Activated CD4-positive, alpha-beta memory T cell treated with anti-CD3 and anti-CD28 coated beads, Interleukin-2, amount 10 ng/mL, durations not matched to agents 7 days and 5 days (primary cell): ENCODE measurements around the gene CEP57L1. TPM values are rescaled to one million over a fixed set of nuclear protein-coding genes. Genes with fewer than 3 reads are reported as not detected.
"Not testable (repeated sequence)": the region's sequence is repeated elsewhere in the genome, so short reads cannot be mapped to it uniquely, and the experiment has no call there.

Experiments
- CTCF ChIA-PET: fragments of 350-600 bp; sonication (Branson Sonifier 250); formaldehyde crosslinking; loops from one replicate; lab custom pipeline; 2021; ENCODE audit warnings: antibody characterized with exemption, inconsistent platforms; lab: Charles Lee
- POLR2A ChIA-PET: fragments of 350-600 bp; sonication (Branson Sonifier 250); formaldehyde crosslinking; loops from one replicate; lab custom pipeline; 2021; ENCODE audit warnings: antibody characterized with exemption; lab: Charles Lee
- DNase-seq: peaks from one replicate; pipeline ENCODE4 v3.0.0-alpha.2; 2020
- H3K27ac Mint-ChIP-seq: one replicate; pipeline ENCODE4 v1.8.0; 2021; ENCODE audit warnings: mild to moderate bottlenecking, mixed read lengths
- H3K27me3 Mint-ChIP-seq: one replicate; pipeline ENCODE4 v1.8.0; 2021; ENCODE audit warnings: mixed read lengths
- H3K36me3 Mint-ChIP-seq: one replicate; pipeline ENCODE4 v1.8.0; 2021; ENCODE audit warnings: low read depth, mixed read lengths
- H3K4me1 Mint-ChIP-seq: one replicate; pipeline ENCODE4 v1.8.0; 2021; ENCODE audit warnings: mixed read lengths
- H3K4me3 Mint-ChIP-seq: one replicate; pipeline ENCODE4 v1.8.0; 2021; ENCODE audit warnings: mild to moderate bottlenecking, mixed read lengths
- H3K9me3 Mint-ChIP-seq: one replicate; pipeline ENCODE4 v1.8.0; 2021; ENCODE audit warnings: mixed read lengths
- total RNA-seq, 2 experiments: library from RNA; stranded (reverse); gene quantifications; one replicate each; pipeline ENCODE4 v1.2.3, GENCODE V29; 2021

CEP57L1 gene
- total RNA-seq, 2 experiments from 2014 or later = 21.6 to 23.3 TPM

- H3K27me3 Mint-ChIP-seq = no peaks in the 10 kb centered on the region
- POLR2A ChIA-PET = no interaction called here
- no peak overlapping the region for H3K27ac Mint-ChIP-seq
- no peak overlapping the region for H3K4me3 Mint-ChIP-seq
- H3K9me3 Mint-ChIP-seq = no peaks in the 10 kb centered on the region
- peaks cover 14% of the 10 kb centered on the region for H3K4me1 Mint-ChIP-seq
- DNase-seq = no peak
- peaks cover 5% of the 10 kb centered on the region for H3K36me3 Mint-ChIP-seq
- CTCF ChIA-PET = no interaction called here
Observed at GRCh38 chr6:109118871-109119354, 23.6 kb downstream of the CEP57L1 start.

- Mint-ChIP-seq H3K27me3 (no peaks in the 10 kb centered on the region), H3K4me1 (peaks cover 14% of the 10 kb centered on the region), H3K9me3 (no peaks in the 10 kb centered on the region), H3K36me3 (peaks cover 7% of the 10 kb centered on the region), H3K27ac (no peak overlapping the region), H3K4me3 (no peak overlapping the region)
- DNase-seq = no peak
- POLR2A ChIA-PET = no interaction called here
- CTCF ChIA-PET = no interaction called here
Observed at GRCh38 chr6:109121411-109121810, 26.1 kb downstream of the CEP57L1 start.

DNA sequence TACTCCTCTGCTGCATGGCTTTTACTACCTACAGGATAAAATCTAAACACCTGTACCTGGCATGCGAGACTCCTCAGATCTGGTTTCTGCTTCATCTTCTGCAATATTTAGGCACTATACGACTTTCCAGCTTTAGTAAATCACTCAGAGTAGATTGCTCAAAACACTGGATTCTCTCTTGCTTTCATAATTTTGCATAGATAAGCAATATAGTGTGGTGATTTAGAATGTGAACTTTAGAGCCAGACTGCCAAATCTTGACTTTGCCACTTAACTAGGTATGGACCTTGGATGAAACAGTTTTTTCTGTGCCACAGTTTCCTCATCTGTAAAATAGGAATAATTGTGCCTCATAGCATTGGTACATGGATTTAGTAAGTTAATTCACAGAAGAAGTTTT is 28.9 kb downstream of the CEP57L1 start:
- no peak overlapping the region for H3K4me3 Mint-ChIP-seq
- no peaks in the 10 kb centered on the region for H3K27me3 Mint-ChIP-seq
- H3K36me3 Mint-ChIP-seq = peaks cover 8% of the 10 kb centered on the region
- no peak for DNase-seq
- no peaks in the 10 kb centered on the region for H3K9me3 Mint-ChIP-seq
- H3K27ac Mint-ChIP-seq = no peak overlapping the region
- CTCF ChIA-PET = no interaction called here
- POLR2A ChIA-PET = no interaction called here
- H3K4me1 Mint-ChIP-seq = peaks cover 14% of the 10 kb centered on the region

DNA sequence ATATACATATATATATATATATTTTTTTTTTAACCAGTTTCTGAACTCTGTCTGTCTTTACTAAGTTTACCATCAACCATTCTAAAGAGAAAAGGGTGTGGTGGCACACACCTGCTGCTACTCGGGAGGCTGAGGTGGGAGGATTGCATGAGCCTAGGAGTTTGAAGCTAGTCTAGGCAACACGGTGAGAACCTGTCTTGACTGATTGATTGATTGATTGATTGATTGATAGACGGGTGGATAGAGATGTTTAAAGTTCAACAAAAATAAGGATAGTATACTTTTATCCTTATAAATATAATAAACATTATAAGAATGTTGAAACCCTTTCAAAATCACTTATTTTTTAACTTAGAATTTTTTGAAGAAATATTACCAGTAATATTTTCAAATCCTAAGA is 30.2 kb downstream of the CEP57L1 start:
- CTCF ChIA-PET = interaction anchor here (0.6 to 1.4 kb wide), 2 partner anchors 57 to 268 kb away, joined by 3 to 10 read pairs; no protein-coding TSS in a partner anchor
- DNase-seq = no peak
- Mint-ChIP-seq H3K36me3 (peaks cover 15% of the 10 kb centered on the region), H3K27ac (no peak overlapping the region), H3K9me3 (no peaks in the 10 kb centered on the region), H3K27me3 (no peaks in the 10 kb centered on the region), H3K4me3 (no peak overlapping the region), H3K4me1 (peaks cover 9% of the 10 kb centered on the region)
- POLR2A ChIA-PET = interaction anchor here (0.6 kb wide), 1 partner anchor 20 kb away, joined by 3 read pairs; no protein-coding TSS in a partner anchor

GRCh38 chr6:109130065-109130464 is 34.8 kb downstream of the CEP57L1 start:
- ChIA-PET POLR2A (no interaction called here), CTCF (no interaction called here)
- peaks cover 3% of the 10 kb centered on the region for H3K4me1 Mint-ChIP-seq
- no peak overlapping the region for H3K27ac Mint-ChIP-seq
- no peaks in the 10 kb centered on the region for H3K27me3 Mint-ChIP-seq
- H3K9me3 Mint-ChIP-seq = peaks cover 2% of the 10 kb centered on the region
- no peak overlapping the region for H3K4me3 Mint-ChIP-seq
- peaks cover 17% of the 10 kb centered on the region for H3K36me3 Mint-ChIP-seq
- DNase-seq = no peak

DNA sequence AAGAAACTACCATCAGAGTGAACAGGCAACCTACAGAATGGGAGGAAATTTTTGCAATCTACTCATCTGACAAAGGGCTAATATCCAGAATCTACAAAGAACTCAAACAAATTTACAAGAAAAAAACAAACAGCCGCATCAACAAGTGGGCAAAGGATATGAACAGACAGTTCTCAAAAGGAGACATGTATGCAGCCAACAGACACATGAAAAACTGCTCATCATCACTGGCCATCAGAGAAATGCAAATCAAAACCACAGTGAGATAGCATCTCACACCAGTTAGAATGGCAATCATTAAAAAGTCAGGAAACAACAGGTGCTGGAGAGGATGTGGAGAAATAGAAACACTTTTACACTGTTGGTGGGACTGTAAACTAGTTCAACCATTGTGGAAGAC is 40.3 kb downstream of the CEP57L1 start:
- CTCF ChIA-PET, H3K4me1 Mint-ChIP-seq, DNase-seq, H3K4me3 Mint-ChIP-seq, H3K27ac Mint-ChIP-seq, H3K9me3 Mint-ChIP-seq, POLR2A ChIA-PET, H3K27me3 Mint-ChIP-seq: not testable (repeated sequence)
- peaks cover 13% of the 10 kb centered on the region for H3K36me3 Mint-ChIP-seq

DNA sequence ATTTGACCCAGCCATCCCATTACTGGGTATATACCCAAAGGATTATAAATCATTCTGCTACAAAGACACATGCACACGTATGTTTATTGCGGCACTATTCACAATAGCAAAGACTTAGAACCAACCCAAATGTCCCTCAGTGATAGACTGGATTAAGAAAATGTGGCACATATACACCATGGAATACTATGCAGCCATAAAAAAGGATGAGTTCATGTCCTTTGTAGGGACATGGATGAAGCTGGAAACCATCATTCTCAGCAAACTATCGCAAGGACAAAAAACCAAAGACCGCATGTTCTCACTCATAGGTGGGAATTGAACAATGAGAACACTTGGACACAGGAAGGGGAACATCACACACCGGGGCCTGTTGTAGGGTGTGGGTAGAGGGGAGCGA is 40.7 kb downstream of the CEP57L1 start:
- POLR2A ChIA-PET, H3K4me3 Mint-ChIP-seq, H3K27ac Mint-ChIP-seq, H3K4me1 Mint-ChIP-seq, CTCF ChIA-PET, H3K9me3 Mint-ChIP-seq, DNase-seq, H3K27me3 Mint-ChIP-seq: not testable (repeated sequence)
- peaks cover 11% of the 10 kb centered on the region for H3K36me3 Mint-ChIP-seq

DNA sequence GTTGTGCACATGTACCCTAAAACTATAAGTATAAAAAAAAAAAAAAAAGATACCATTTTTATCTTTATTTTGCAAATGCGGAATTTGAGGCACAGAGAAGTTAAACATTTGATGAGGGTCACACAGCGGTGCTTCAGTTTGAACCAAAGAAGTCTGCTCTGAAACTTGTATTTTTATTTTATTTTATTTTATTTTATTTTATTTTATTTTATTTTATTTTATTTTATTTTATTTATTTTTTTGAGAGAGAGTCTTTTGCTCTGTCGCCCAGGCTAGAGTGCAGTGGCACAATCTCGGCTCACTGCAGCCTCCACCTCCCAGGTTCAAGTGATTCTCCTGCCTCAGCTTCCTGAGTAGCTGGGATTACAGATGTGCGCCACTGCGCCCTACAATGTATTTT is 41.2 kb downstream of the CEP57L1 start:
- DNase-seq, H3K27me3 Mint-ChIP-seq, H3K4me3 Mint-ChIP-seq, H3K27ac Mint-ChIP-seq, POLR2A ChIA-PET, CTCF ChIA-PET, H3K4me1 Mint-ChIP-seq, H3K9me3 Mint-ChIP-seq: not testable (repeated sequence)
- H3K36me3 Mint-ChIP-seq = peaks cover 11% of the 10 kb centered on the region

DNA sequence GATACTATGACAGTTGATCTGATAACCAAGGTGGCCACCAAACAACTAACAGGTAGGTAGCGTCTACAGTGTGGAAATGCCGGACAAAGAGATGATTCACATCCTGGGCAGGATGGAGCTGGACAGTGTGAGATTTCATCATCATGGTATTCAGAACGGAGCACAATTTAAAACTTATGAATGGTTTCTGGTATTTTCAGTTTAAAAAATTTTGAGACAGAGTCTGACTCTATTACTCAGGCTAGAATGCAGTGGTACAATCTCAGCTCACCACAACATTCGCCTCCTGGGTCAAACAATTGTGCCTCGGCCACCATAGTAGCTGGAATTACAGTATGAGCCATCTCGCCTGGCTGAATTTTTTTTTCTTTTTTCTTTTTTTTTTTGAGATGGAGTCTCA is 43.8 kb downstream of the CEP57L1 start:
- peaks cover 3% of the 10 kb centered on the region for H3K9me3 Mint-ChIP-seq
- peaks cover 14% of the 10 kb centered on the region for H3K36me3 Mint-ChIP-seq
- CTCF ChIA-PET = no interaction called here
- no peaks in the 10 kb centered on the region for H3K4me1 Mint-ChIP-seq
- no peak overlapping the region for H3K4me3 Mint-ChIP-seq
- POLR2A ChIA-PET = interaction anchor here (0.7 to 1.1 kb wide), 3 partner anchors 45 to 243 kb away, joined by 3 to 4 read pairs (median 3); partner anchors contain the start of genes CD164 and SESN1
- H3K27ac Mint-ChIP-seq = no peak overlapping the region
- no peak for DNase-seq
- no peaks in the 10 kb centered on the region for H3K27me3 Mint-ChIP-seq

DNA sequence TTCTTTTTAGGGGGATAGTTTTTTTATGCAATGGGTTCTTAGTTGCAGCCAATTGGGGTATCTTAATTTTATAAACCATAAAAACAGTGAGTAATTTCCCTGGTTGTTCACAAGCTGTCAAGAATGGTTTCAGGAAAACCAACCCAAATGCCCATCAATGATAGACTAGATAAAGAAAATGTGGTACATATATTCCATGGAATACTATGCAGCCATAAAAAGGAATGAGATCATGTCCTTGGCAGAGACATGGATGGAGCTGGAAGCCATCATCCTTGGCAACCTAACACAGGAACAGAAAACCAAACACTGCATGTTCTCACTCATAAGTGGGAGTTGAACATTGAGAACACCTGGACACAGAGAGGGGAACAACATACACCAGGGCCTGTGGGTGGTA is 46.8 kb downstream of the CEP57L1 start:
- DNase-seq, POLR2A ChIA-PET: not testable (repeated sequence)

GRCh38 chr6:109143191-109143590 is 47.9 kb downstream of the CEP57L1 start:
- no peak overlapping the region for H3K27ac Mint-ChIP-seq

More for the DNA sequence above, 46.8 kb downstream of the CEP57L1 start:
- H3K27me3 Mint-ChIP-seq, H3K9me3 Mint-ChIP-seq, H3K27ac Mint-ChIP-seq, H3K4me3 Mint-ChIP-seq, H3K4me1 Mint-ChIP-seq, CTCF ChIA-PET: not testable (repeated sequence)
- H3K36me3 Mint-ChIP-seq = peaks cover 16% of the 10 kb centered on the region

GRCh38 chr6:109148251-109148650 is 52.9 kb downstream of the CEP57L1 start:
- H3K4me1 Mint-ChIP-seq, DNase-seq, CTCF ChIA-PET, POLR2A ChIA-PET, H3K27me3 Mint-ChIP-seq, H3K9me3 Mint-ChIP-seq, H3K27ac Mint-ChIP-seq, H3K4me3 Mint-ChIP-seq: not testable (repeated sequence)
- peaks cover 25% of the 10 kb centered on the region for H3K36me3 Mint-ChIP-seq

More at GRCh38 chr6:109143191-109143590, 47.9 kb downstream of the CEP57L1 start:
- Mint-ChIP-seq H3K4me3 (no peak overlapping the region), H3K27me3 (no peaks in the 10 kb centered on the region), H3K4me1 (no peaks in the 10 kb centered on the region), H3K9me3 (peaks cover 2% of the 10 kb centered on the region), H3K36me3 (peaks cover 22% of the 10 kb centered on the region)
- CTCF ChIA-PET = no interaction called here
- no peak for DNase-seq
- POLR2A ChIA-PET = no interaction called here

DNA sequence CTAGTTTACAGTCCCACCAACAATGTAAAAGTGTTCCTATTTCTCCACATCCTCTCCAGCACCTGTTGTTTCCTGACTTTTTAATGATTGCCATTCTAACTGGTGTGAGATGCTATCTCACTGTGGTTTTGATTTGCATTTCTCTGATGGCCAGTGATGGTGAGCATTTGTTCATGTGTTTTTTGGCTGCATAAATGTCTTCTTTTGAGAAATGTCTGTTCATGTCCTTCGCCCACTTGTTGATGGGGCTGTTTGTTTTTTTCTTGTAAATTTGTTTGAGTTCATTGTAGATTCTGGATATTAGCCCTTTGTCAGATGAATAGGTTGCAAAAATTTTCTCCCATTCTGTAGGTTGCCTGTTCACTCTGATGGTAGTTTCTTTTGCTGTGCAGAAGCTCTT is 53.4 kb downstream of the CEP57L1 start:
- POLR2A ChIA-PET, H3K4me1 Mint-ChIP-seq, CTCF ChIA-PET, H3K27me3 Mint-ChIP-seq, DNase-seq, H3K4me3 Mint-ChIP-seq, H3K27ac Mint-ChIP-seq, H3K9me3 Mint-ChIP-seq: not testable (repeated sequence)
- H3K36me3 Mint-ChIP-seq = peaks cover 26% of the 10 kb centered on the region

- Mint-ChIP-seq H3K27me3 (no peaks in the 10 kb centered on the region), H3K27ac (no peak overlapping the region), H3K4me1 (no peaks in the 10 kb centered on the region), H3K9me3 (peaks cover 2% of the 10 kb centered on the region), H3K36me3 (peaks cover 40% of the 10 kb centered on the region), H3K4me3 (no peak overlapping the region)
- no peak for DNase-seq
- ChIA-PET POLR2A (interaction anchor here (1.6 kb wide), 1 partner anchor 58 kb away, joined by 3 read pairs; the partner anchor contains the start of gene CEP57L1), CTCF (no interaction called here)
Observed at GRCh38 chr6:109153752-109154151, 58.4 kb downstream of the CEP57L1 start.
